Hepatocyte (in vitro differentiated cells): ENCODE results near the gene LAMB3. TPM values are rescaled to one million over a fixed set of nuclear protein-coding genes. Genes with fewer than 3 reads are reported as not detected.

Experiments used
- DNase-seq: peaks from one replicate; pipeline ENCODE4 v3.0.0-alpha.2; 2016; ENCODE audit warnings: low spot score
- H2AFZ ChIP-seq: fragments of 200-600 bp; sonication (generic); 2 replicates; pipeline ENCODE4 v1.6.0; 2016; ENCODE audit warnings: antibody characterized with exemption, mild to moderate bottlenecking
- H3K27ac ChIP-seq: fragments of 200-600 bp; sonication (generic); 2 replicates; pipeline ENCODE4 v1.5.1; 2016; ENCODE audit warnings: mild to moderate bottlenecking
- H3K27me3 ChIP-seq: fragments of 200-600 bp; sonication (generic); 2 replicates; pipeline ENCODE4 v1.6.1; 2016
- H3K36me3 ChIP-seq: fragments of 200-600 bp; sonication (generic); replicated peaks from 2 replicates; pipeline ENCODE4 v1.5.1; 2016; ENCODE audit warnings: low read depth; ENCODE audit not compliant: insufficient read depth
- H3K4me1 ChIP-seq: fragments of 200-600 bp; sonication (generic); 2 replicates; pipeline ENCODE4 v1.5.1; 2016; ENCODE audit warnings: mild to moderate bottlenecking, moderate library complexity; ENCODE audit not compliant: insufficient read depth
- H3K4me2 ChIP-seq: fragments of 200-600 bp; sonication (generic); 2 replicates; pipeline ENCODE4 v1.6.0; 2016
- H3K4me3 ChIP-seq: fragments of 200-600 bp; sonication (generic); 2 replicates; pipeline ENCODE4 v1.5.1; 2016; ENCODE audit warnings: mild to moderate bottlenecking
- H3K79me2 ChIP-seq: fragments of 200-600 bp; sonication (generic); 2 replicates; pipeline ENCODE4 v1.6.0; 2017; ENCODE audit warnings: mild to moderate bottlenecking
- H3K9me2 ChIP-seq: fragments of 200-600 bp; sonication (generic); replicated peaks from 2 replicates; pipeline ENCODE4 v1.6.0; 2017; ENCODE audit warnings: mild to moderate bottlenecking; ENCODE audit not compliant: insufficient read depth
- H3K9me3 ChIP-seq: fragments of 200-600 bp; sonication (generic); 2 replicates; pipeline ENCODE4 v1.5.1; 2016; ENCODE audit warnings: low read depth, mild to moderate bottlenecking
- H4K20me1 ChIP-seq: fragments of 200-600 bp; sonication (generic); 2 replicates; pipeline ENCODE4 v1.6.0; 2016; ENCODE audit warnings: mild to moderate bottlenecking; ENCODE audit not compliant: insufficient read depth, poor library complexity, severe bottlenecking
- EZH2 ChIP-seq: fragments of 200-600 bp; sonication (generic); IDR thresholded peaks from 2 replicates; pipeline ENCODE4 v1.6.1; 2016; ENCODE audit warnings: antibody characterized with exemption, mild to moderate bottlenecking, borderline replicate concordance
- EZH2phosphoT487 ChIP-seq: fragments of 200-600 bp; sonication (generic); IDR thresholded peaks from one replicate; pipeline ENCODE4 v1.6.1; 2018; ENCODE audit warnings: antibody characterized with exemption, mild to moderate bottlenecking, low read depth, moderate library complexity; ENCODE audit not compliant: unreplicated experiment, severe bottlenecking
- WGBS: methylation state at CpG from one replicate; pipeline ENCODE4 v1.1.6; 2016; ENCODE audit warnings: low lambda C conversion rate; ENCODE audit errors: missing lambda C conversion rate; 5-methylcytosine and 5-hydroxymethylcytosine counted together
- polyA plus RNA-seq: library from polyadenylated mRNA; unstranded; fragments of >200 nt; fragmentation: Nextera tagmentation; extraction: Ambion mirVana; gene quantifications from 2 replicates; pipeline ENCODE4 v1.2.1, GENCODE V29; 2016
- total RNA-seq: library from RNA; depleted of rRNA; stranded (reverse); fragments of >200 nt; gene quantifications from 2 replicates; pipeline ENCODE4 v1.2.3, GENCODE V29; 2014
- TF ChIP-seq, protein P1 (sequence below): fragments of 200-600 bp; sonication (generic); IDR thresholded peaks from 2 replicates; pipeline ENCODE4 v1.5.1; 2016; ENCODE audit warnings: antibody characterized with exemption, mild to moderate bottlenecking; ENCODE audit not compliant: poor library complexity

Gene LAMB3
- total and polyA plus RNA-seq, 2 experiments from 2014 or later = 55.9 to 76.9 TPM

DNA sequence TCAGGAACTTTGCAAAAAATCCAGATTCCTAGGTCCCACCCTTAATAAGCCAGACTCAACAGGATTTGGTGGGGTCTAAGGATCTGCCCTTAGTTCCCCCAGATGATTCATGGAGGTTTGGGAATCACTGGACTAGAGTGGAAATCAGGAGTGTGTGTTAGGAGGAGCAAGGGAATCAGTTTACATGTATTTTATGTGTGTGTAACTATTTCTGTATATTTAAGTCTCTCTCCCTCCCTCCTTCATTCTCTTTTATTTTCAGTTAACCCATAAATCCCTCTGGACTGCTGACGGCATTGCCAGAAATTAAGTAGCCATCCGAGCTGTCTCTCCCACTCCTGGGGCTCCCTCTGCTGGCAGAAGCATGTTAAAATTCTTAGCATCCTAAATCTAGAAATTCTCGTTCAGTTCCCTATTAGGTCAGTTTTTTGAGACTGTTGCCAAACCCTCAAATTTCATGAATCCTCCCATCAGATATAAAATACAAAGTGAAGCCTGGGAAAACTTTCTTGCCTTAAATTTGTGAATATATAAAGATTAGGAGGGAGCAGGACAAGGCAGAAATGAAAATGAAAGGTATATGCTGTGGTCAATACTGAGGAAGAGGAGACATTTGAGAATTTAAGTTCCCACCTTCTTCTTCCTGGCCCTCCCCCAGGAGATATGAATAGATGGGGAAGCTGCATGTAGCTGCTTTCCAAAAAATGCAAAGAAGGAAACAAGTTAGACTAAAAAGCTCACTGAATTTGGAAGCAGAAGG lies 40.7 kb upstream of the LAMB3 start:
- no peaks in the 10 kb centered on the region for H3K4me1 ChIP-seq
- H3K4me3 ChIP-seq = no peak overlapping the region
- no peaks in the 10 kb centered on the region for H4K20me1 ChIP-seq
- H3K27me3 ChIP-seq = peaks cover 10% of the 10 kb centered on the region
- no peak overlapping the region for H3K4me2 ChIP-seq
- no peak for TF ChIP-seq EZH2
- TF ChIP-seq, protein P1, sequence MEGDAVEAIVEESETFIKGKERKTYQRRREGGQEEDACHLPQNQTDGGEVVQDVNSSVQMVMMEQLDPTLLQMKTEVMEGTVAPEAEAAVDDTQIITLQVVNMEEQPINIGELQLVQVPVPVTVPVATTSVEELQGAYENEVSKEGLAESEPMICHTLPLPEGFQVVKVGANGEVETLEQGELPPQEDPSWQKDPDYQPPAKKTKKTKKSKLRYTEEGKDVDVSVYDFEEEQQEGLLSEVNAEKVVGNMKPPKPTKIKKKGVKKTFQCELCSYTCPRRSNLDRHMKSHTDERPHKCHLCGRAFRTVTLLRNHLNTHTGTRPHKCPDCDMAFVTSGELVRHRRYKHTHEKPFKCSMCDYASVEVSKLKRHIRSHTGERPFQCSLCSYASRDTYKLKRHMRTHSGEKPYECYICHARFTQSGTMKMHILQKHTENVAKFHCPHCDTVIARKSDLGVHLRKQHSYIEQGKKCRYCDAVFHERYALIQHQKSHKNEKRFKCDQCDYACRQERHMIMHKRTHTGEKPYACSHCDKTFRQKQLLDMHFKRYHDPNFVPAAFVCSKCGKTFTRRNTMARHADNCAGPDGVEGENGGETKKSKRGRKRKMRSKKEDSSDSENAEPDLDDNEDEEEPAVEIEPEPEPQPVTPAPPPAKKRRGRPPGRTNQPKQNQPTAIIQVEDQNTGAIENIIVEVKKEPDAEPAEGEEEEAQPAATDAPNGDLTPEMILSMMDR = peak; percentile 94
- H3K36me3 ChIP-seq = no peaks in the 10 kb centered on the region
- H3K9me3 ChIP-seq = no peaks in the 10 kb centered on the region
- no peaks in the 10 kb centered on the region for H3K9me2 ChIP-seq
- peak; percentile 88 for DNase-seq
- no peaks in the 10 kb centered on the region for H3K79me2 ChIP-seq
- WGBS = 1% methylated on average over 3 of the region's 3 CpGs
- no peak overlapping the region for H3K27ac ChIP-seq
- H2AFZ ChIP-seq = no peak overlapping the region

DNA sequence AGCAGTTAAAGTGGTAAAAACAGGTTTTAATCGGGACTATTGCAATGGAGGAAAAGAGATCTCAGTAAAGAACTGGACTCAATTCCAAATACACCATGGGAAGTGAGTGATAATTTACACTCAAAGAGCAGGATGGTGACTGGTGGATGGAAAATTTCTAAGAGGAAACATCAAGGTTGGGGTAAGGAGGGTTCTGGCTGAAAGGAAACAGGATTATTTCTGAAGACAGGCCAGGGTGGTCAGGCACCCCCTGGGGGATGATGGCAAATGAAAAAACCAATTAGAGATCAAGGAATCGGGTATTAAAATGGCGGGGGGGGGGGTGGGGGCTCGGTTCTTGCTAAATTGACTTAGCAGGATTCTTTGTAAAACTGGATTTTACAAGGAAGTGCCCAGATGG lies 40.1 kb upstream of the LAMB3 start:
- Histone ChIP-seq H2AFZ (no peak overlapping the region), H3K27ac (no peak overlapping the region), H4K20me1 (no peaks in the 10 kb centered on the region), H3K27me3 (peaks cover 10% of the 10 kb centered on the region), H3K9me3 (no peaks in the 10 kb centered on the region), H3K79me2 (no peaks in the 10 kb centered on the region), H3K9me2 (no peaks in the 10 kb centered on the region), H3K4me3 (no peak overlapping the region), H3K4me2 (no peak overlapping the region), H3K36me3 (no peaks in the 10 kb centered on the region), H3K4me1 (no peaks in the 10 kb centered on the region)
- TF ChIP-seq EZH2 = no peak
- TF ChIP-seq EZH2phosphoT487 = no peak
- TF ChIP-seq, protein P1 = no peak
- WGBS = 40% methylated on average over 4 of the region's 4 CpGs
- DNase-seq = no peak

GRCh38 chr1:209691237-209691636 lies 39.0 kb upstream of the LAMB3 start:
- H3K4me3 ChIP-seq = no peak overlapping the region
- no peak overlapping the region for H3K4me2 ChIP-seq
- H3K27ac ChIP-seq = no peak overlapping the region
- H4K20me1 ChIP-seq = no peaks in the 10 kb centered on the region
- no peak overlapping the region for H2AFZ ChIP-seq
- no peaks in the 10 kb centered on the region for H3K4me1 ChIP-seq
- WGBS = 83% methylated on average over 3 of the region's 3 CpGs
- peaks cover 10% of the 10 kb centered on the region for H3K27me3 ChIP-seq
- no peak for DNase-seq
- TF ChIP-seq EZH2 = no peak
- TF ChIP-seq EZH2phosphoT487 = no peak
- TF ChIP-seq, protein P1 = no peak
- no peaks in the 10 kb centered on the region for H3K36me3 ChIP-seq
- no peaks in the 10 kb centered on the region for H3K9me3 ChIP-seq
- no peaks in the 10 kb centered on the region for H3K79me2 ChIP-seq
- H3K9me2 ChIP-seq = no peaks in the 10 kb centered on the region
